Hypothalamus (tissue), 51 donors: ENCODE results near the gene SIM1.

Experiments
- DNase-seq, 51 donors: peaks; one replicate each; lab custom pipeline; 2025; lab: John Stamatoyannopoulos, UW

The SIM1 gene

GRCh38 chr6:100458841-100459591 lies 5.7 kb downstream of the SIM1 start:
- no peak for DNase-seq

- DNase-seq, result no peak
These were observed 7.3 kb downstream of the SIM1 start for GRCh38 chr6:100457311-100457990.

- no peak for DNase-seq
These were observed 7.8 kb downstream of the SIM1 start for GRCh38 chr6:100456908-100457235.

GRCh38 chr6:100456141-100456907 lies 8.4 kb downstream of the SIM1 start:
- no peak for DNase-seq

- no peak for DNase-seq
These were observed 9.2 kb downstream of the SIM1 start for GRCh38 chr6:100455230-100456124.

- DNase-seq, result no peak
These were observed 10.0 kb downstream of the SIM1 start for GRCh38 chr6:100454551-100455229.

- no peak for DNase-seq
These were observed 10.8 kb downstream of the SIM1 start for GRCh38 chr6:100453701-100454521.

- no peak for DNase-seq
These were observed 11.7 kb downstream of the SIM1 start for GRCh38 chr6:100452998-100453397.

- no peak for DNase-seq
These were observed 13.1 kb downstream of the SIM1 start for GRCh38 chr6:100451577-100451976.

GRCh38 chr6:100449239-100449691 lies 15.5 kb downstream of the SIM1 start:
- DNase-seq, result no peak

GRCh38 chr6:100447900-100448748 lies 16.6 kb downstream of the SIM1 start:
- no peak for DNase-seq

GRCh38 chr6:100447081-100447899 lies 17.4 kb downstream of the SIM1 start:
- no peak for DNase-seq

GRCh38 chr6:100446115-100447080 lies 18.3 kb downstream of the SIM1 start:
- no peak for DNase-seq

GRCh38 chr6:100445512-100445911 lies 19.2 kb downstream of the SIM1 start:
- DNase-seq, result no peak

- no peak for DNase-seq
These were observed 23.8 kb downstream of the SIM1 start for GRCh38 chr6:100440935-100441334.

- DNase-seq, result no peak
These were observed 29.4 kb downstream of the SIM1 start for GRCh38 chr6:100435299-100435698.
